PFSK-1 (cell line): ENCODE measurements around the gene ZNF428.

ENCODE experiments used
- POLR2AphosphoS5 ChIP-seq: IDR thresholded peaks from 2 replicates; pipeline ENCODE4 v1.6.1; 2012; ENCODE audit warnings: low read depth, mild to moderate bottlenecking, control low read depth, low read length, moderate library complexity
- REST ChIP-seq, 2 experiments: IDR thresholded peaks; 2 replicates each; pipeline versions ENCODE4 v1.6.1 to v1.8.0; 2011 to 2012; ENCODE audit warnings: low read depth in 2 of 2, low read length in 2 of 2, control low read depth in 1 of 2, inconsistent platforms in 1 of 2, mild to moderate bottlenecking in 1 of 2, moderate library complexity in 1 of 2; ENCODE audit not compliant: insufficient read depth in 1 of 2
- SIN3A ChIP-seq: IDR thresholded peaks from 2 replicates; pipeline ENCODE4 v1.6.1; 2012; ENCODE audit warnings: mild to moderate bottlenecking, low read length, moderate library complexity, borderline replicate concordance; ENCODE audit not compliant: insufficient read depth
- TAF1 ChIP-seq: IDR thresholded peaks from 2 replicates; pipeline ENCODE4 v1.6.1; 2012; ENCODE audit warnings: low read length, control low read depth, borderline replicate concordance; ENCODE audit not compliant: insufficient read depth

- TF ChIP-seq REST (IDR thresholded peaks at IDR 0.05; ENCODE audit: insufficient read depth in 1 of 2, low read depth in 2 of 2, low read length in 2 of 2): no peak
- no peak for TF ChIP-seq POLR2AphosphoS5
- no peak for TF ChIP-seq TAF1
- TF ChIP-seq SIN3A: no peak
Measured at GRCh38 chr19:43649514-43649913, 30.1 kb upstream of the ZNF428 start.
